Ovary (tissue), 9 donors: ENCODE results near the gene SNX18. TPM values are rescaled to one million over a fixed set of nuclear protein-coding genes. Genes with fewer than 3 reads are reported as not detected.

Source experiments
- DNase-seq, 5 donors: peaks; one replicate each; pipeline ENCODE4 v3.0.0-alpha.2; 2019 to 2020
- H3K27ac ChIP-seq, 2 donors: fragments of 200-600 bp; one replicate each; pipeline versions ENCODE4 v1.5.1 to v1.8.0; 2019 to 2022
- H3K27me3 ChIP-seq: fragments of 200-600 bp; one replicate; pipeline ENCODE4 v1.8.0; 2022
- H3K36me3 ChIP-seq: fragments of 200-600 bp; sonication (generic); one replicate; pipeline ENCODE4 v1.5.1; 2019
- H3K4me1 ChIP-seq: one replicate; pipeline ENCODE4 v1.8.1; 2013; ENCODE audit warnings: mild to moderate bottlenecking, moderate library complexity; ENCODE audit not compliant: insufficient read depth
- H3K4me3 ChIP-seq: fragments of 200-600 bp; sonication (generic); one replicate; pipeline ENCODE4 v1.5.1; 2017
- H3K9me3 ChIP-seq, 2 donors: fragments of 200-600 bp in 1 of 2; sonication (generic) in 1 of 2; one replicate each; pipeline versions ENCODE4 v1.5.1 to v1.8.1; 2013 to 2019; ENCODE audit warnings: mild to moderate bottlenecking in 1 of 2, moderate library complexity in 1 of 2
- EP300 ChIP-seq: sonication (generic); formaldehyde crosslinking; IDR thresholded peaks from one replicate; pipeline ENCODE4 v1.6.1; 2017; ENCODE audit warnings: antibody characterized with exemption
- POLR2A ChIP-seq: fragments of 450-650 bp; IDR thresholded peaks from one replicate; pipeline ENCODE4 v1.6.1; 2017; ENCODE audit warnings: antibody characterized with exemption, mild to moderate bottlenecking, moderate library complexity
- WGBS, 3 donors: extraction: QIAGEN DNeasy Blood & Tissue Kit in 1 of 3; methylation state at CpG; one replicate each; pipeline versions ENCODE4 v1.1.5 to v1.1.7; 2013 to 2017; 5-methylcytosine and 5-hydroxymethylcytosine counted together
- intact Hi-C, 4 donors: fragments of 100-400 bp; cut with DNase I; formaldehyde crosslinking; loops; one replicate each; pipeline versions ENCODE4 v1.11.0 to v1.15.1; 2022 to 2023
- polyA plus RNA-seq, 2 donors: library from polyadenylated mRNA; stranded (reverse); fragments of 200-250 nt in 1 of 2; fragments of 350-450 nt in 1 of 2; fragmentation: Illumina TruSeq in 1 of 2; extraction: RNeasy Lipid Tissue Mini Kit (QIAGEN cat#74804) in 1 of 2; gene quantifications; one replicate each; pipeline ENCODE4 v1.2.3, GENCODE V29; 2013 to 2014
- total RNA-seq, 7 donors: library from RNA; depleted of rRNA in 2 of 7; stranded (reverse); fragments of >200 nt in 2 of 7; fragmentation: NEBNext Ultra II Directional in 3 of 7; extraction: Animal tissue kit (Norgen Biotek cat#: 25700) in 3 of 7; gene quantifications; one replicate each; pipeline versions ENCODE4 v1.1.0 to v1.2.4, GENCODE V29; 2016 to 2023
- TF ChIP-seq, protein P1 (sequence below), 3 donors: fragments of 450-650 bp in 2 of 3; fragments of 200-600 bp in 1 of 3; IDR thresholded peaks; one replicate each; pipeline versions ENCODE4 v1.5.1 to v1.8.0; 2016 to 2022; ENCODE audit warnings: antibody characterized with exemption in 3 of 3, mild to moderate bottlenecking in 1 of 3
- donor health status: DM: no; HTN: no; CAD: no; lungs with moderate emphysema.
- donor health status: DM: no; HTN: no; CAD: no.
- donor health status: Bipolar disorder and iron deficiency.
- donor health status: DM: yes; HTN: yes; CAD: no.
- donor health status: DM: no; HTN: no; CAD: no.
- donor health status: DM: yes; HTN: yes; CAD: no.

Gene SNX18
- total and polyA plus RNA-seq, 9 donors: 29.6 to 62.4 (median 45.0) TPM

DNA sequence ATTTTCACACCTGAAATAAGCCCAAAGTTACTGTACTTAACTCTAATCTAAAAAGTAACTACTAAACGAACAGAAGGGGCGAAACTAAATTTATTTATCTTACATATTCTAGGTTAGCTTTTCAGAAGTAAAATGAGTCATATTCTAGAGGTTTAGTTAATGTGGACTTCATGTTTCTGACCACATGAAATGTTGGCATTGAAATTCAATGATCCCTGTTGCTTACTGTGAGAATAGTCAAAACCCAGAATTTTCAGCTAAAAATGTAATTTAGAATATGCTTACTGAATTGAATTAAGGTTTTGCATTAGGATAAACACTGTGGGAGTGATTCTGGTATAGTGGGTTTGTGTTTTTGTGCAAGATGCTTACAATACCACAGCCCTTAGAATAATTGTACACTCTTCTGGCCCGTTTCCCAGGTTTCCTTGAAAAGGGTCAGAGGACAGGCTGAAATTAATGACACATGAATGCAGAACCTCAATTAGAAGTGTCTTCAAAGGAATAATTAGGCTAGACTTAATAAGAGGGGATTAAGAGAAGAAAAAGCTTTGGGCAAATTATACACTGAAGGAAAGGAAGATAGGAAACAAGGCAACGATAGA, 1.4 kb upstream of the SNX18 start:
- 34 to 51% (median 48%) methylated on average over 4 of the region's 4 CpGs for WGBS, 3 donors
- TF ChIP-seq, protein P1, sequence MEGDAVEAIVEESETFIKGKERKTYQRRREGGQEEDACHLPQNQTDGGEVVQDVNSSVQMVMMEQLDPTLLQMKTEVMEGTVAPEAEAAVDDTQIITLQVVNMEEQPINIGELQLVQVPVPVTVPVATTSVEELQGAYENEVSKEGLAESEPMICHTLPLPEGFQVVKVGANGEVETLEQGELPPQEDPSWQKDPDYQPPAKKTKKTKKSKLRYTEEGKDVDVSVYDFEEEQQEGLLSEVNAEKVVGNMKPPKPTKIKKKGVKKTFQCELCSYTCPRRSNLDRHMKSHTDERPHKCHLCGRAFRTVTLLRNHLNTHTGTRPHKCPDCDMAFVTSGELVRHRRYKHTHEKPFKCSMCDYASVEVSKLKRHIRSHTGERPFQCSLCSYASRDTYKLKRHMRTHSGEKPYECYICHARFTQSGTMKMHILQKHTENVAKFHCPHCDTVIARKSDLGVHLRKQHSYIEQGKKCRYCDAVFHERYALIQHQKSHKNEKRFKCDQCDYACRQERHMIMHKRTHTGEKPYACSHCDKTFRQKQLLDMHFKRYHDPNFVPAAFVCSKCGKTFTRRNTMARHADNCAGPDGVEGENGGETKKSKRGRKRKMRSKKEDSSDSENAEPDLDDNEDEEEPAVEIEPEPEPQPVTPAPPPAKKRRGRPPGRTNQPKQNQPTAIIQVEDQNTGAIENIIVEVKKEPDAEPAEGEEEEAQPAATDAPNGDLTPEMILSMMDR (IDR thresholded peaks at IDR 0.05): no peak
- TF ChIP-seq EP300: no peak
- no peak for TF ChIP-seq POLR2A
- H3K36me3 ChIP-seq: no peaks in the 10 kb centered on the region
- no peak overlapping the region for H3K27ac ChIP-seq
- H3K4me1 ChIP-seq: peaks cover 2% of the 10 kb centered on the region
- no peaks in the 10 kb centered on the region for H3K9me3 ChIP-seq
- H3K27me3 ChIP-seq: no peaks in the 10 kb centered on the region
- intact Hi-C loops: loop anchor here in 3 of 4 donors (2.0 to 5.0 kb wide), 4 partner anchors 66 to 346 kb away; no protein-coding TSS in a partner anchor
- DNase-seq: no peak
- H3K4me3 ChIP-seq: no peak overlapping the region

DNA sequence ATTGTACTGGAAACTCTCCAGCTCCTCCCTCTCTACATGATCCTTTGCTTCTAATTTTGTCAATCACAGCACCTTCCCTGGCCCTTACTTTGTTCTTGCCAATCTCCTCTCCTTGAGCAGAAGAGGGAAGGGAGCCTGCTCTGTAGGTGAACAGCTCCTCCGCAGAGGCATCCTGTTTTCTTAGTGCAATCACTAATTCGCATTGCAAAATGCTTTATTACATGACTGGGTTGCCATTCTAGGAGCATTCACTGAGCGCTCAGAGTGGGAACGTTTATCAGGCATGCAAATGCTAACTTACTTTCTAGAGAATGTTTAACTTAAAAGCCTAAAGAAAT, 416 bp upstream of the SNX18 start:
- whole genome bisulfite sequencing, 3 donors: 1 to 6% (median 3%) methylated on average over 4 of the region's 4 CpGs
- no peak overlapping the region for H3K27ac ChIP-seq
- no peak for DNase-seq
- H3K4me1 ChIP-seq: peaks cover 3% of the 10 kb centered on the region
- H3K36me3 ChIP-seq: no peaks in the 10 kb centered on the region
- H3K9me3 ChIP-seq: no peaks in the 10 kb centered on the region
- H3K27me3 ChIP-seq: no peaks in the 10 kb centered on the region
- H3K4me3 ChIP-seq: peak overlapping the region; percentile 30
- intact Hi-C loops: loop anchor here (1.0 to 5.0 kb wide), 5 partner anchors 65 to 345 kb away; no protein-coding TSS in a partner anchor
- TF ChIP-seq EP300 (no peak), POLR2A (no peak)
- TF ChIP-seq, protein P1 (IDR thresholded peaks at IDR 0.05): no peak

- peak overlapping the region; percentile 85 to 91 for H3K27ac ChIP-seq
- intact Hi-C loops: loop anchor here in 2 of 4 donors (5.0 kb wide), 3 partner anchors 64 to 344 kb away; no protein-coding TSS in a partner anchor
- DNase-seq: peak in 4 of 5 donors; percentile 35 to 68 (median 52)
- peak overlapping the region; percentile 97 for H3K4me3 ChIP-seq
- H3K27me3 ChIP-seq: no peaks in the 10 kb centered on the region
- peaks cover 5% of the 10 kb centered on the region for H3K4me1 ChIP-seq
- H3K36me3 ChIP-seq: no peaks in the 10 kb centered on the region
- no peaks in the 10 kb centered on the region for H3K9me3 ChIP-seq
- 0 to 7% (median 1%) methylated on average over 59 to 79 of the region's 79 CpGs for WGBS, 3 donors
- TF ChIP-seq EP300 (no peak), POLR2A (no peak)
- TF ChIP-seq, protein P1 (IDR thresholded peaks at IDR 0.05): no peak
These were observed 723 bp downstream of the SNX18 start for GRCh38 chr5:54518146-54518817.

DNA sequence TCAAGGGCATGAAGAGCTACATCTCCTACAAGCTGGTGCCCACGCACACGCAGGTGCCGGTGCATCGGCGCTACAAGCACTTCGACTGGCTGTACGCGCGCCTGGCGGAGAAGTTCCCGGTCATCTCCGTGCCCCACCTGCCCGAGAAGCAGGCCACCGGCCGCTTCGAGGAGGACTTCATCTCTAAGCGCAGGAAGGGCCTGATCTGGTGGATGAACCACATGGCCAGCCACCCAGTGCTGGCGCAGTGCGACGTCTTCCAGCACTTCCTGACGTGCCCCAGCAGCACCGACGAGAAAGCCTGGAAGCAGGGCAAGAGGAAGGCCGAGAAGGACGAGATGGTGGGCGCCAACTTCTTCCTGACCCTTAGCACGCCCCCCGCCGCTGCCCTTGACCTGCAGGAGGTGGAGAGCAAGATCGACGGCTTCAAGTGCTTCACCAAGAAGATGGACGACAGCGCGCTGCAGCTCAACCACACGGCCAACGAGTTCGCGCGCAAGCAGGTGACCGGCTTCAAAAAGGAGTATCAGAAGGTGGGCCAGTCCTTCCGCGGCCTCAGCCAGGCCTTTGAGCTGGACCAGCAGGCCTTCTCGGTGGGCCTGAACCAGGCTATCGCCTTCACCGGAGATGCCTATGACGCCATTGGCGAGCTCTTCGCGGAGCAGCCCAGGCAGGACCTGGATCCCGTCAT, 1.4 kb downstream of the SNX18 start:
- TF ChIP-seq POLR2A: no peak
- intact Hi-C loops: loop anchor here in 2 of 4 donors (5.0 kb wide), 3 partner anchors 63 to 343 kb away; no protein-coding TSS in a partner anchor
- H3K4me3 ChIP-seq: peak overlapping the region; percentile 97
- WGBS, 3 donors: 31 to 77% (median 43%) methylated on average over 50 of the region's 50 CpGs
- H3K27ac ChIP-seq: peak overlapping the region; percentile 63 to 85
- no peaks in the 10 kb centered on the region for H3K9me3 ChIP-seq
- H3K36me3 ChIP-seq: no peaks in the 10 kb centered on the region
- DNase-seq: peak; percentile 29 to 57 (median 50)
- H3K4me1 ChIP-seq: peaks cover 7% of the 10 kb centered on the region
- no peaks in the 10 kb centered on the region for H3K27me3 ChIP-seq
